ENCODE measurements around the gene AVP. TPM values are rescaled to one million over a fixed set of nuclear protein-coding genes. Genes with fewer than 3 reads are reported as not detected.
"Not testable (repeated sequence)": the region's sequence is repeated elsewhere in the genome, so short reads cannot be mapped to it uniquely, and the experiment has no call there.

AVP gene
- total and polyA plus RNA-seq, 2 of the 13 experiments (the other 11 are each of a cell fraction or from before 2014, with no cell fraction given): 0.12 TPM; not detected in 1

- TF ChIP-seq ZHX2 (IDR thresholded peaks at IDR 0.05; ENCODE audit: low read depth) (0 out of 2 replicates have a peak, but pooled peaks have one; percentile 36), CREM (IDR thresholded peaks at IDR 0.05) (peak; percentile 84), ARID2 (CRISPR knock-in tag; IDR thresholded peaks at IDR 0.05; ENCODE audit: borderline replicate concordance) (0 out of 2 replicates have a peak, but pooled peaks have one; percentile 73), ZNF619 (CRISPR knock-in tag; IDR thresholded peaks at IDR 0.05) (peak; percentile 87; the same call in 1 of the 2 replicates), ZNF501 (CRISPR knock-in tag; IDR thresholded peaks at IDR 0.05) (peak; percentile 37; the same call in 1 of the 2 replicates), PHF8 (CRISPR knock-in tag; IDR thresholded peaks at IDR 0.05) (peak; percentile 53), GATAD1 (CRISPR knock-in tag; IDR thresholded peaks at IDR 0.05) (peak; percentile 52), ZBTB33 (CRISPR knock-in tag; IDR thresholded peaks at IDR 0.05) (peak; percentile 88), TBX2 (CRISPR knock-in tag; IDR thresholded peaks at IDR 0.05; ENCODE audit: borderline replicate concordance) (peak; percentile 63)
- TF ChIP-seq ZHX2 (CRISPR knock-in tag; IDR thresholded peaks at IDR 0.05; ENCODE audit: borderline replicate concordance); CREM (CRISPR knock-in tag; IDR thresholded peaks at IDR 0.05): not testable (repeated sequence)
- TF ChIP-seq, protein P1, sequence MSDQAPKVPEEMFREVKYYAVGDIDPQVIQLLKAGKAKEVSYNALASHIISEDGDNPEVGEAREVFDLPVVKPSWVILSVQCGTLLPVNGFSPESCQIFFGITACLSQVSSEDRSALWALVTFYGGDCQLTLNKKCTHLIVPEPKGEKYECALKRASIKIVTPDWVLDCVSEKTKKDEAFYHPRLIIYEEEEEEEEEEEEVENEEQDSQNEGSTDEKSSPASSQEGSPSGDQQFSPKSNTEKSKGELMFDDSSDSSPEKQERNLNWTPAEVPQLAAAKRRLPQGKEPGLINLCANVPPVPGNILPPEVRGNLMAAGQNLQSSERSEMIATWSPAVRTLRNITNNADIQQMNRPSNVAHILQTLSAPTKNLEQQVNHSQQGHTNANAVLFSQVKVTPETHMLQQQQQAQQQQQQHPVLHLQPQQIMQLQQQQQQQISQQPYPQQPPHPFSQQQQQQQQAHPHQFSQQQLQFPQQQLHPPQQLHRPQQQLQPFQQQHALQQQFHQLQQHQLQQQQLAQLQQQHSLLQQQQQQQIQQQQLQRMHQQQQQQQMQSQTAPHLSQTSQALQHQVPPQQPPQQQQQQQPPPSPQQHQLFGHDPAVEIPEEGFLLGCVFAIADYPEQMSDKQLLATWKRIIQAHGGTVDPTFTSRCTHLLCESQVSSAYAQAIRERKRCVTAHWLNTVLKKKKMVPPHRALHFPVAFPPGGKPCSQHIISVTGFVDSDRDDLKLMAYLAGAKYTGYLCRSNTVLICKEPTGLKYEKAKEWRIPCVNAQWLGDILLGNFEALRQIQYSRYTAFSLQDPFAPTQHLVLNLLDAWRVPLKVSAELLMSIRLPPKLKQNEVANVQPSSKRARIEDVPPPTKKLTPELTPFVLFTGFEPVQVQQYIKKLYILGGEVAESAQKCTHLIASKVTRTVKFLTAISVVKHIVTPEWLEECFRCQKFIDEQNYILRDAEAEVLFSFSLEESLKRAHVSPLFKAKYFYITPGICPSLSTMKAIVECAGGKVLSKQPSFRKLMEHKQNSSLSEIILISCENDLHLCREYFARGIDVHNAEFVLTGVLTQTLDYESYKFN (CRISPR knock-in tag; conservative IDR thresholded peaks at IDR 0.05): 0 out of 2 replicates have a peak, but pooled peaks have one; percentile 15
- TF ChIP-seq, protein P2, sequence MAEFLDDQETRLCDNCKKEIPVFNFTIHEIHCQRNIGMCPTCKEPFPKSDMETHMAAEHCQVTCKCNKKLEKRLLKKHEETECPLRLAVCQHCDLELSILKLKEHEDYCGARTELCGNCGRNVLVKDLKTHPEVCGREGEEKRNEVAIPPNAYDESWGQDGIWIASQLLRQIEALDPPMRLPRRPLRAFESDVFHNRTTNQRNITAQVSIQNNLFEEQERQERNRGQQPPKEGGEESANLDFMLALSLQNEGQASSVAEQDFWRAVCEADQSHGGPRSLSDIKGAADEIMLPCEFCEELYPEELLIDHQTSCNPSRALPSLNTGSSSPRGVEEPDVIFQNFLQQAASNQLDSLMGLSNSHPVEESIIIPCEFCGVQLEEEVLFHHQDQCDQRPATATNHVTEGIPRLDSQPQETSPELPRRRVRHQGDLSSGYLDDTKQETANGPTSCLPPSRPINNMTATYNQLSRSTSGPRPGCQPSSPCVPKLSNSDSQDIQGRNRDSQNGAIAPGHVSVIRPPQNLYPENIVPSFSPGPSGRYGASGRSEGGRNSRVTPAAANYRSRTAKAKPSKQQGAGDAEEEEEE (CRISPR knock-in tag; IDR thresholded peaks at IDR 0.05; ENCODE audit: borderline replicate concordance): 0 out of 2 replicates have a peak, but pooled peaks have one; percentile 26
Measured at GRCh38 chr20:3117839-3118379, 33.4 kb upstream of the AVP start (continued).

Measured in HepG2 (cell line).